Measurements from ENCODE around the gene ZNF189. TPM values are rescaled to one million over a fixed set of nuclear protein-coding genes. Genes with fewer than 3 reads are reported as not detected.

Gene ZNF189
- total RNA-seq, 1 experiment from 2014 or later, result 15.8 TPM

- Histone ChIP-seq H3K27me3 (ENCODE audit: insufficient read depth, low read length) (no peaks in the 10 kb centered on the region), H3K79me1 (ENCODE audit: insufficient read depth, low read depth, low read length, poor library complexity, severe bottlenecking) (no peaks in the 10 kb centered on the region), H3K27ac (ENCODE audit: insufficient read length, low read depth, low read length) (no peak overlapping the region), H4K5ac (ENCODE audit: insufficient read length, low read depth, low read length) (no peak overlapping the region), H3K4me2 (ENCODE audit: insufficient read depth, insufficient read length, low read length) (no peak overlapping the region), H2BK15ac (ENCODE audit: low read depth, low read length) (no peak overlapping the region), H2AK5ac (ENCODE audit: insufficient read length, low read length) (no peak overlapping the region), H3K9me3 (ENCODE audit: control insufficient read depth, low read depth, low read length) (no peaks in the 10 kb centered on the region), H2BK120ac (ENCODE audit: low read depth, low read length, poor library complexity, severe bottlenecking) (no peak overlapping the region), H3K79me2 (ENCODE audit: insufficient read depth, low read length) (no peaks in the 10 kb centered on the region), H4K20me1 (ENCODE audit: control insufficient read depth, insufficient read depth, insufficient read length) (no peaks in the 10 kb centered on the region), H2BK12ac (ENCODE audit: insufficient read length, low read depth, low read length) (no peak overlapping the region), H3K18ac (ENCODE audit: insufficient read length, low read depth, low read length) (no peak overlapping the region), H3T11ph (ENCODE audit: low read length) (no peak overlapping the region), H3K56ac (ENCODE audit: insufficient read length, low read depth, low read length) (no peak overlapping the region), H3K4ac (ENCODE audit: low read depth, low read length) (no peak overlapping the region), H3K4me1 (ENCODE audit: insufficient read depth, low read length) (no peaks in the 10 kb centered on the region), H2BK20ac (ENCODE audit: low read depth, low read length, poor library complexity, severe bottlenecking) (no peak overlapping the region), H3K23me2 (ENCODE audit: insufficient read length, low read depth, low read length, poor library complexity, severe bottlenecking) (no peaks in the 10 kb centered on the region), H2AFZ (ENCODE audit: low read length) (no peak overlapping the region), H3K9ac (ENCODE audit: extremely low read depth, insufficient read length, low read length) (no peak overlapping the region), H4K8ac (replicated peaks; ENCODE audit: insufficient read length, low read depth, low read length) (no peak overlapping the region), H4K91ac (ENCODE audit: insufficient read length, low read depth, low read length) (no peak overlapping the region), H3K14ac (ENCODE audit: insufficient read depth, low read length) (no peak overlapping the region), H3K23ac (ENCODE audit: insufficient read length, low read depth, low read length) (no peak overlapping the region), H2BK5ac (ENCODE audit: insufficient read length, low read length) (no peak overlapping the region)
- no peak for DNase-seq
- no peak for TF ChIP-seq CTCF (conservative IDR thresholded peaks at IDR 0.05)
- peaks cover 2% of the 10 kb centered on the region; the same call in 1 of the 2 replicates for H3K27me3 Mint-ChIP-seq (ENCODE audit: low read depth)
- no peaks in the 10 kb centered on the region for H3K4me1 Mint-ChIP-seq
- no peak overlapping the region for H3K4me3 Mint-ChIP-seq
- H3K9me3 Mint-ChIP-seq, result no peaks in the 10 kb centered on the region
- H3K27ac Mint-ChIP-seq, result no peak overlapping the region
- WGBS (ENCODE audit: extremely low coverage, insufficient read length, low lambda C conversion rate), result no CpG with 5 or more reads among the region's 2 CpGs
- H3K36me3 Mint-ChIP-seq (ENCODE audit: insufficient read depth in 1 of 3, low read depth in 3 of 3), result no peaks in the 10 kb centered on the region
These were observed 39.2 kb downstream of the ZNF189 start for GRCh38 chr9:101437806-101438232.
